NCI-H1930 (cell line): ENCODE measurements around the gene CHD6.

ENCODE experiments used
- DNase-seq, 2 experiments: peaks; one replicate each; lab custom pipeline; 2025; lab: John Stamatoyannopoulos, UW

Gene CHD6

GRCh38 chr20:41427833-41428232, 190.3 kb downstream of the CHD6 start:
- DNase-seq, result no peak

DNA sequence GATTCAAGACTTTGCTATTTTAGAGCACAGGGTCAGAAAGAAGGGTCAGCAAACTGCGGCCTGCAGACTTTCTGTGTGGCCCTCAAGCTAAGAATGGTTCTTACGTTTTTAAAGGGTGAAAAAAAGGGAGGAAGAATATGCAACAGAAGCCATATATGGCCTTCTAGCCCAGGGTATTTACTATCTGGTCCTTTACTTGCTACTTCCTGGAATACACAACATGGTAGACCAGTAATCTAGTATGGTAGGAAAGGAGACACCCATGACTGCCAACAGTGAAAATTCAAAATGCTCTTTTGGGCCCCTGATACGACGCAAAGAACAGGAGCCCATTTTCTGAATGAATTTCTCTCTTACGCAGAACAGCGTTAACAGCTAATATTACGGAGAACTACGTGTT, 191.2 kb downstream of the CHD6 start:
- no peak for DNase-seq

GRCh38 chr20:41426086-41426830, 191.9 kb downstream of the CHD6 start:
- DNase-seq, result no peak

GRCh38 chr20:41425180-41425884, 192.8 kb downstream of the CHD6 start:
- DNase-seq, result no peak

DNA sequence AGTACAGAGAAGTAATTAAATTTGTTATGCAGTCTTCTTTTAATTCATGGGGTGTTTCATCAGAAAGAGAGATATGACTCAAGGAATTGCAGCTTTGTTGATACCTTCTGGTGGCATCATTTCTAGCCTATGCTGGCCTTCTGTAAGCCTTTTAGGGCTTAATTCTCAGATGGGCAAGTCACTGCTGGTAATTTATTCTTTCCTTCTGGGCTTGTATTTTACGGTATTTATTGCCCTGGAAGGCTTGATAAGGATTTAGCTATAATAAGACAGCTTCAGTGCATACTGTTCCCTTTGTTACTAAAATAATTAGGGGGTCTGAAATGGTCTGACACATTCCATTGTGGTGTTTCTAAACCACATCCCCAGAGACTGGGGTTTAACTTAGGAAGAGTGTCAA, 193.6 kb downstream of the CHD6 start:
- DNase-seq, result no peak

GRCh38 chr20:41424011-41424410, 194.2 kb downstream of the CHD6 start:
- DNase-seq, result no peak

GRCh38 chr20:41422953-41423352, 195.2 kb downstream of the CHD6 start:
- no peak for DNase-seq

DNA sequence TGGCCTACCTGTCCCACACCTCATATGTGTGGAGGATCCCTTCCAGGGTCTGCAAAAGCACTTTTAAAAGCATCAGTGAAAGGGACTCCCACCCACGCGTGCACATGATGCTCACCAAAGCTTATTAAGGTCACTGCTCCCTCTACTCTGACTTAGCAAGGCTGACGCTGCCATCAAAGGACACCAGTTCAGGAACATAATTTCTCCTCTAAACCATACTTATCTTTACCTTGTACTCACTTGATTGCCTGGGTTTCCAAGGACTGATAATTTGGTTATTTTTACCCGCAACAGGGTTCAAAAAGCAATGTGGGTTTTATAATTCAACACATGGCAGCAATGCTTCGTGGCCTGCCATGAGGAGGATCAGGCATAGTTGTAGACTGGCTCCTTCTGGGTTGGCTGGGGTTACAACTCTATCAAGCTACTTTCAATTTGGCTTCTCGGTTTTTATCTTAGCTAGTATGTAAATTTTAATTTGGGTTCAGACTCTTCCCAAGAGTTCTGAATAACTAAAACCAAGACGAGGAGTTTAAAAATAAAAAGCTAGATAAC, 199.4 kb downstream of the CHD6 start:
- no peak for DNase-seq

- no peak for DNase-seq
Measured at GRCh38 chr20:41418031-41418430, 200.1 kb downstream of the CHD6 start.

- DNase-seq, result no peak
Measured at GRCh38 chr20:41415191-41415590, 203.0 kb downstream of the CHD6 start.

DNA sequence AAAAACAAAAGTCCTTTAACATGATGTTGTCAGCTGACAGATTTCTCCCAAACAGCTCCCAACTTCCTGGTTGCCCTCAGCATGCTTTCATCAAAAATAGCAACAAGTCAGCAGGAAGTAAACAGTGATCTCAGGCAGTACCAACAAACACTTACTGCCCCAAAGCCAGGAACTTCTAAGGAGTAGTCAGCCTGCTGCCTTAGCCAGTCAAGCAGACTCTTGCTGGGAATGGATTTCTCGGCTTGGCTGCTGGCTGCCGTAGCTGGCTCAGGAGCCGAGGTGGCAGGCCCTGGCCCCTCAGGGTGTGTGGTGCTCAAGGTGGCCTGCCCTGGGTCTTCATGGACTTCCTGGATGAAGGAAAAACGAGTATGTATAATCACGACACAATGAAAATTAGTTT, 205.0 kb downstream of the CHD6 start:
- DNase-seq, result no peak

DNA sequence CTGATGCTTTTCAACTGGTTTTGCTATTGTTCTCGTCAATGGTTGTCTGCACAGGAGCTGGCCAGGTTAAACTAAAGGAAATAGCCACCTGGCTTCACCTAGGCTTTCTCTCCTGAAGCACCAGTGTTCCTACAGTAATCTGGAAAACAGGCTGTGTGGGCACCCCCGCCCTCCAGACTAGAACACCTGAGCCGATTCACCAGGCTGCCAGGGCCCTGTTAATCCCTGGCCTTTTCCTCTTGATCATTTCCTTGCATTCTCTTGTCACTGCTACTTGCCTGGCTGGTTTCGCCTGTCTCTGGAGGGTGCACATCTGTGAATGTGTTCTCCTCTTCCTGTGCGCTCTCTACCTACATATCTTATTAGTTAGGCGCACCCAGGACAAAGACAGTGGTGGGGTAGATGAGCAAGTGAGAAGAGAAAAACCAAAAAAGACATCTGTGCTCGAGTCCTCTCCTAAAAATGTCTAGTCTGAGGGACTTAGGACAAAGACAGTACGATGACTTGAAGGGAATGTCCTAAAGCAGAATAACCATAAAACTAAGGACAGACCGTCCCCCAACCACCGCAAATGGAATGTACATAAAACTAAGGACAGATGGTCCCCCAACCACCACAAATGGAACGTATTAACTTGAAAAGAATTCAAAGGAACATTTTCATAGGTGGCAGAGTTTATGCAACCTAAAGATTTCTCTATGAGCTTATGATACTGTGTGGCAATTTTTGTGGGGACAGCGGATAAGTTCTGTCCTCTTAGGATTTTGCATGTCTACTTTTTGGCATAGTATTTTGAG, 205.7 kb downstream of the CHD6 start:
- DNase-seq, result no peak

- DNase-seq, result no peak
Measured at GRCh38 chr20:41411391-41411847, 206.8 kb downstream of the CHD6 start.

GRCh38 chr20:41408986-41409385, 209.2 kb downstream of the CHD6 start:
- DNase-seq, result no peak

DNA sequence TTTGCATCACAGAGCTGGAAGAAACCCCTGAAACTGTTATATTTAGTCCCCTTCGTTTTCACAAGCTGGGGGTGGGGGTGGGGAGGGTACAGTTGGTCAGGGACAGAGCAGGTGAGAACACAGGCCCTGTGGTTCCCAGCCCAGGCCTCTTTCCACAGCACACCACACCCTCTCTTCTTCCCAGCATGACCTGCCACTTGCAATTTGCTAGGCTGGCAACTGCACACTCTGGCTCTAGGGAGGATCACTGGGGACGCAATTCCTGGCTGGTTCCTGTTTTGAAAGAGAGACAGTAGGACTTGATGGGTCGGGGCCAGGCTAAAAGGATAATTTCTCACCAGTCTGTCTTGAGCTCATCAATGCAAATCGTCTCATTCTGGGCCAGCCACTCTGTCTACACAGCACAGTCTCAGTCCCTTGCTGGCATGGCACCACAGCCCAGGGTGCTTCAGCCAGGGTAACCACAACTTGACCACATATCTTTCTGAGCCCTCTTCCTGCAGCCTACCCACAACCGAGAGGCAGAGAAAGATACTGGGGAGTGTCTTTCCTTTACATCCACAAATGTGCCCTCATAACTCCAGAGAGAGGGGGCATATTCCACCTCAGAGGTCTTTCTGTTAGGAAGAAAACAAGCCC, 209.9 kb downstream of the CHD6 start:
- DNase-seq, result no peak

DNA sequence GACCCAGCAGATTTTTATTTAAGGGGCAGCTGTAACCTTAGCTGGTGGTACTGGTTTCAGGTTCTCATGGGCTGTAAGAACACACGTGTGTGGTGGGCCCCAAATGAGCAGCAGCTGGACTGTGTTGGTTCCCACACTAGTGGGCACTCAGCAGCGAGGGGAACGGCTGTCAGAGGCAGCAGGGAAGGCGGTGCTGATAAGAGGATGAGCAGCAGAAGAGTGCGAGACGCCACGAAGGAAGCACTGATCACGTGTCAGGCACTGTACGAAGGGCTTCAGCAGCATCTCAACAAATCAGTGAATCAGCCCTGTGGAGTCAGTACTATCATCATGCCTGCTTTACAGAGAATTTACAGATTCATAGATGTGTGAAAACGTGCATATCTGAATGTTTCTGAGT, 210.6 kb downstream of the CHD6 start:
- no peak for DNase-seq

GRCh38 chr20:41406896-41407444, 211.2 kb downstream of the CHD6 start:
- DNase-seq, result no peak

DNA sequence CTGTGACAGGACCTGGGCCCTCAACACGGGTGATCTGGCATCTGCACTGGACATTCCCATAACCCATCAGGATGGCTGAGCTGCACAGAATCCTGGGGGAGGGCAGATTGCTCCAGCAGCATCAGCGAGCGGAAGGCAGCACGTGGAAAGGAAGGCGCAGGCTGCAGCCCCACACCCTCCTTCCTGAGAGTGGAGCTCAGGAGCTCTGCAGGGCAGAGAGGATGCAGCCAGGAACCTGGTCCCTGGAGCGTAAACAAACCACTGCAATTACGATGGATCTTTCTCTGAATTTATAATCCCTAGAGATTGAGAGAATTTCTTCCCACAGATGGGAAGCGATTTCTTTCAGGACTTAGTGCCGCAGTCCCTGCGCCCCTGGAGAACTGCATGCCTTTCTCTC, 211.8 kb downstream of the CHD6 start:
- DNase-seq, result no peak

DNA sequence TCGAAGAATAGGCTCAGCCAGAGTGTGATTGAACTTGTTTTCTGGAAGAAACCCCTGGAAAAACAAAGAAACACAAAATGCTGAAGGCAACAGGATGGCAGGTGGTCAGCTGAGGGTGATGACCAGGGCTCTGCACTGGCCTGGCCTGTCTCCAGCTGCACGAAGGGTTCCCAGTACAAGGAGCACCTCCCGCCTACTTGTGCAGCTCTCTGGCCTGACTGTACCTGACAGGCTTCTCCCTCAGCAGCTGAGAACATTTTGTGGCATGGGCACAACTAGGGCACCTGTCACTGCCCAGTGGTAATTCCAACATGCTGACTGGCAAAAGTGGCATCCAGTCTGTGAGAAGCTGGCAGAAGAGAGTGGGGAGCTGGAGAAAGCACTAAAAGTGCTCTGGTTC, 212.7 kb downstream of the CHD6 start:
- no peak for DNase-seq

GRCh38 chr20:41403604-41404003, 214.6 kb downstream of the CHD6 start:
- DNase-seq, result no peak

- no peak for DNase-seq
Measured at GRCh38 chr20:41398408-41398807, 219.8 kb downstream of the CHD6 start.
